ENCODE results near the gene NELL1.
A peak's percentile ranks its signal among the peaks of the same experiment; 100 is the strongest.

The NELL1 gene

DNA sequence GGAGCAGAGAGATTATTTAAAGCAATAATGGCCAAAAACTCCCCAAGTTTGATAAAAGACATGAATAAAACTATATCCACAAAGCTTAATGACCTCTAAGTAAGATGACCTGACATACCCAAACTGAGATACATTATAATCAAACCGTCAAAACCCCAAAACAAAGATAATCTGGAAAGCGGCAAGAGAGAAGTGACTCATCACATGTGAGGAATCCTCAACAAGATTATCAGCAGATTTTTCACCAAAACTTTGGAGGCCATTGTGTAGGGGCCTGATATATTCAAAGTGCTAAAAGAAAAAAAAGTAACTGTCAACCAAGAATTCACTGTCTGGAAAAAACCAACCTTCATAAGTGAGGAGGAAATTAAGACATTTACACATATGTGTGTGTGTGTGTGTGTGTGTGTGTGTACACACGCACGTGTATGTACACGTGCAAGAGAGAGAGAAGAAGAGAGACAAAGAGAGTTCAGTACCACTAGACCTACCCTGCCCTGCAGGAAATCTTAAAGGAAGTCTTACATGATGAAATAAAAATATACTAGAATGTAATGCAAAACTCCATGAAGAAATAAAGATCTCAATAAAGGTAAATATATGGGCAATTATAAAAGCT lies 752.4 kb downstream of the NELL1 start:
- no peak for DNase-seq (ENCODE audit: low spot score)

DNA sequence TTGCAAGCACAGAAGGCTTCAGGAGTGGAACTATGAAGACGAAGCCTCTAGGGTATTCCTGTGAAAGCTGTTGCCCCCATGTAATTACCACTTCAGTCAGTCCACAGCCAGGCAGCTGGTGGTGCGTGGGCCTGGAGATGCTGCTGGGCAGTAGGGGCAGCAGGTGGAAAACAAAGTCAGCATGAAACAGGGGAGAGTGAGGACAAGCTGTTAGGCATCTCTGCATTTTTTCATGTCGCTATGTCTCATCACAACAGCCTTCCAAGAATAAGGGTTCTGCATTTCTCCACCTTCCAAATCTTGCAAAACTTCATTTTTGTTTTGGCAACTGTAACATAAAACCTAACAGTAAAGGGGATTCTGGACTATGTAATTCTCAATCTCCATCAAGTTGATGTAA lies 757.5 kb downstream of the NELL1 start:
- no peak for DNase-seq (ENCODE audit: low spot score)

DNA sequence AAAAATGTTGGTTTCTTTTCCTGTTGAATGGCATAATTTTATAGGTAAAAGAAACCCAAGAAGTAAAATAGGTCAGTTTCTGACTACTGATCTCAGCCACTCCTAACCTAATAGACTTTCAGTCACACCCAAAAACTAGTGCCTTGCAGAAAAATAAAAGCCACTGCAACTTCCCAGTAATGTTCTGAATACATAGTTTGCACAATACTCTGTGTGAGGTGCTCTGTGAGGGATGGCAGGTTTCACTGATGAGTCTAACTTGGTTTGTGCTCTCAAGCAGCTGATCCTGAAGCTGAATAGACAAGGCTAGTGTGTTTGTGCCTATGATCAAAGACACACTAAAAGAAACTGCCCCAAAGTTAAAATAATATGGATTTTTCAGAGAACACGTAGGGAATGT lies 758.3 kb downstream of the NELL1 start:
- DNase-seq (ENCODE audit: low spot score): no peak

DNA sequence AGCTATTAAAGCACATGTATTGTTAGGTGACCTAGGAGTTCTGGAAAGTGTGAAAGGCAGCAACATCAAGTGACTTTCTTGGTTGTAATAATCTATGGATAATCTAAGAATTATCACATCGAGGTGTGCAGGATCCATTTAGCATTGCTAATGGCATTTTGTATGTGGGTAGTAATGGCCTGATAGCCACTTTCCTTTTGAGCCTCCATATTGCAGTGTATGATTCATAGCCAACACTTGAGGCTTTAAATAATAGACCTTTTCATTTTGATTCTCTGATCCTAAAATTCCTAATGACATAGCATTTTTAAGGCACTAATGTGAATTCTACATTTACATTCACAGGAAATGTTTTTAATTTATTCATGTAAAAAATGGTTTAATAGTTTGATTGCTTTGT lies 759.4 kb downstream of the NELL1 start:
- no peak for DNase-seq (ENCODE audit: low spot score)

DNA sequence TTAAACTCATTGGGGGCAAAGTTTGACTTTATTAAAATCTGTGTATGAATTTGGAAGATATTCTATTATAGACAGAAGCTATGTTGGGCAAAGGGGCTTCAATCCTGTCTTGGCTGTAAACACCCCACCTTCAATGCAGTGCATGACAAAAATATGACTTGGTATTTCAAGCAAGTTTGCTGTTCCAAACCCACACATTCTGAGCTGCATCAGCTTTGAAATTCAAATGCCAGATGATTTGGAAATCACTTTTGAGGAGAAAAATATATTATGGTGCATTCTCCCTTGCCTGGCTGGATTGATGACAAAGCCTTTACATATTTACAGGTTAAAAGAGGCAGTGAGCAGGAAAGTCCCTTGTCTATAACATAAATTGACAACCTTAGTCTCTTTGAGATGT lies 760.0 kb downstream of the NELL1 start:
- no peak for DNase-seq (ENCODE audit: low spot score)

DNA sequence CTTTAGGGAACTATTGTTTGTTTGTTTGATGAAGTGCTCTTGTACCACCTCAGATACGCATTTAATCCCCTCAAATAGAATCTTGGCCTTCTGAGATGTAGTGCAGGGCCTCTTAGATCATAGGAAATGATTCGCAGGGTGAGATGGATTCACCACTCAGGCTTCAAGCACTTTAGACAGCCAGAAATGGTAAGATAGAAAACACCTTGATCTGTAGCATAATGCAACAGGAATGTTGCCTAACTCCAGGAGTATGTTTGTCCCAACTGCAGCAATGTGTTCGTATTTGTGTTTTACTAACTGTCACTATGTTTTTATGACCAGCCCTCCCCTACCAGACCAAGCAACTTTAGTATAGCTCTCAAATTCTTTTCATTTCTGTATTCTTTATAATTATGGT lies 761.2 kb downstream of the NELL1 start:
- no peak for DNase-seq (ENCODE audit: low spot score)

GRCh38 chr11:21446939-21447590 lies 777.7 kb downstream of the NELL1 start:
- DNase-seq (ENCODE audit: low spot score): no peak

DNA sequence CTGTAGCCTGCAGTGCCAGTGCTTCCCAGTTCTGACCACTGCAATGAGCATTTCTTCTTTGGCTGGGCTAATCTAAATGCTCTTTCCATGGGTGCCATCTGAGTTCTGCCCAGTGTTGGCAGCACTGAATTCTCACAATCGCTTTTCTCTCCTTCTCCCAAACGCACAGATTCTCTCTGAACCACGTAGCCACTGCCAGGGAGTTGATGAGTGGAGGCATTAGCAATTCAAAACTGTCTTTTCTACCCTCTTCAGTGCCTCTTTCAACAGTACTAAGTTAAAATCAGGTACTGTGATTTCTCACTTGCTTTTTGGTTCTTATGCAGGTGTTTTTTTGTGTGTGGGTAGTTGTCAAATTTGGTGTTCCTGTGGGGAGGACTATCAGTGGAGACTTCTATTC lies 778.5 kb downstream of the NELL1 start:
- no peak for DNase-seq (ENCODE audit: low spot score)

DNA sequence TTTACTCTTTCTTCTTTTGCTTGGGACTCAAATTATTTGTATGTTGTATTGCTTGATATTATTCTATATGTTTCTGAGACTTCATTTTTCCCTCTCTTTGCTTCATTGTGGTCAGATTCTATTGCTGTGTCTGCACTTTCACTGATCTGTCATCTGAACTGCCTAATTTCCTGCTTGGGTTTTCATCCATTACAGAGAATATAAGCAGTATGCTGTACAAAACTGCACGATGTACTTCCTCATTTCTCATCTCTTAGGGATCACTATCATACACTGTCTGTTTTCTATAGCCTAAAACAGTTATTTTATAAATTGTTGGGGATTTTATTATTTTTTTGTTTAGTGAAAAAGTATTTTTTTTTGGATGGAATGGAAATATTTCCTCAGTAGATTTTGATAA lies 786.8 kb downstream of the NELL1 start:
- DNase-seq (ENCODE audit: low spot score): no peak

DNA sequence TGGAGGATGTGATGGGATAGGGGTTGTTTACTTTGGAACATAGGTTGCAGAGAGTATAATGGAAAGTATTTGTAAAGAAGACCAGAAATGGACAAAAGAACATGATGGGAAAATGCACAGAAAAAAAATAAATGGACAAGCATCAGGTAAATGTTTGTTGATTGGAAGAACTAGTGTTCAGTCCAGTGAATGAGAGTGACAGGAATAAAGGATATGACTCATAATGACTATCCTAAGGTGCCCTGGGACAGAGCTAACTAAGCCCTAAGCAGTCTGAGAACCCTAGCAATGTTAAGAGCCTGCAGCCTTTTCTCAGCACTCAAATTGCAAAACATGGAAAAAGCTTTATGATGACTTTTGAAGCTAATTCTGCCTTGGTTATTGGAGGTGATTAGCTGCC lies 790.7 kb downstream of the NELL1 start:
- no peak for DNase-seq (ENCODE audit: low spot score)

- no peak for DNase-seq (ENCODE audit: low spot score)
Measured at GRCh38 chr11:21461701-21462100, 792.3 kb downstream of the NELL1 start.

DNA sequence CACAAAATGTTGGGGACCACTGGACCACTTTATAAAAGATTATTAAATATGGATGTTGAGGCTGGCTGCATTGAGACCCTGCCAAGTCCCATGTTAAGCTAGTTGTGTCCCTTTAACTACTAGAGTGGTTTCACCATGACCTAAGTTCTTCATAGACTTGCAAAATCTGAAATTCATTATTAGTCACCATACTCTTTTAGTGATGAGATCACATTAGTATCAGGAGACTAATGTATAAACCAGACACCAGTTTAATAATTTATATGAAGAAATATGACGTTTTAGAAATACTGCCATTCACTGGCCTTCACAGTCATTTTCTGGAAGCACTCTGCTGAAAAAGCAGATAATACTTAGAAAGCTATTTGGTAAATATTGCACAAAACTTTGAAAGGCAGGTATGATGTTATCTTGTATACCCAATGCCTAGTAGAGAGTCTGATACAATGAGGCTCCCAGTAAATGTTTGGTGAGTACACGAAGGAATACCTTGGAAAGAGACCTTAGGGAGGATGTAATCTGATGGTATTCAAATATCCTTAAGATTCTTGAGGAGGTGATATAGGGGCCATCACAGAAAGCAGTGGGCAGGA lies 795.3 kb downstream of the NELL1 start:
- DNase-seq (ENCODE audit: low spot score): no peak

DNA sequence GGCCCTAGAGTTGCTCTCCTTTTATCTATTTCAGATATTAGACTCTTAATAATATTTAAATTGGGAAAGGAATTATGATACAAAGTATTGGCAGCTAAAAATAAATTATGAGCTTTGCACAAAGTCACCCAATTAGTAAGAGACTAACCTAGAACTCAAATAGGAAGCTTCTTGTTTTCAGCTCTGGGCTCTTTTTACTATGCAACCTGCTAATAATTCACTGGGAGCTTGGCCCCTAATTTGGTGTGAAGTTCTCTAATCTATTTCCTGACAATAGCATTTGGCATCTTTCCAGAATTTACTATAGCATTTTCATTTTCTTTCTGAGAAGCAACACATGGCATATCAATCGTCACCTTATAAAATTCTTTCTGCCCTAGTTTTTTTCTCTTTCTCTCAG lies 795.8 kb downstream of the NELL1 start:
- DNase-seq (ENCODE audit: low spot score): no peak

- no peak for DNase-seq (ENCODE audit: low spot score)
Measured at GRCh38 chr11:21465920-21466319, 796.5 kb downstream of the NELL1 start.

DNA sequence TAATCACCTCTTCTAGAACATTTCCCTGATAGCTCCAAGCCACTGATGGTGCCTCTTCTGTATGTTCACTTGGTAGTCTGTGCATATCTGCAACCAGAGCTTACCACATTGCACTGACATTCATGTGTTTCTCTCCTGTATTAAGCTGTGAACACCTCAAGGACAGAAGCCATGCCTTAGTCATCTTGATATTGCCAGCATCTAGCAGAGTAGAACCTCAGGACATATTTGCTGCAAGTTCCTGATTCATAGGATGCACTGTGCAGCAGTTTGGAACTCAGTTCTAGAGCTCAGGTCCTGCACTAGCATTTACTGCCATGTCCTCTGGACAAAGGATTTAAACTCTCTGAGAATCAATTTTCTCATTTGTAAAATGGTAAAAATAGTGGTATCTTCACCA lies 801.1 kb downstream of the NELL1 start:
- DNase-seq (ENCODE audit: low spot score): no peak

DNA sequence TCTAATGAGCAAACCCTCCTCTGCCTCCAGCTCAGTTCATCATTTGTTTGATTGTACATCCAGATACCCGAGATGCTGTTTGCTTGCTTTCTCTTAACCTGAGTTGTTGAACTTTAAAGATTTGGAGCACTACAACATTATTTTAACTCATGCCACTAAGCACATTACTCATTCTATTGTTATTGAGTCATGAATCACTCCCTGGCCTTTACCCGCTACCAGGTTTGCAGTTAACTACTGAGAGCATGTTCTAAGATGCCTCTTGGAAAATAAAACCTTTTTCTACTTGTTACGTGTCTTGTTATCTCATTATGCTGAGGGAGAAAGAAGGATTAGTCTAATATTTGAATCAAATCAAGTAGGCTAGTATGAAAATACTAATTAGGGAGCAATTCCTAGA lies 802.9 kb downstream of the NELL1 start:
- DNase-seq (ENCODE audit: low spot score): peak; percentile 3

DNA sequence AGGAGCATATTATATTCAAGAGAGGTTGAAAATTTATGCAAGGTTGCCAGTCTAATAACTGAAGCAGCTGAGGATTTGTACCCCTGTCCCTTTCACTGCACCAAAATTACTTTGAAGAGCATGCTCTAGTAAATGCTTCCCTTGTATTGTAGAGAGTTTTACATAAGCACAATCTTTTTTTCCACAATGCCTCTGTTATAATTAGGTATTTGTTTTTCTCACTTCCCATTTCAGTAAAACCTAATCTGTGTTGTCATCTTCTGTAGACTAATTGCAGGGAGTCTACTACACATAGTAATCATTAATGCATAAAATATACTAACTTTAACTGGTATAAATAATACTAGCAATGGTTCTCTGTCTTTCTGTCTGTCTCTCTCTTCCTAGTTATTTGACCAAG lies 805.1 kb downstream of the NELL1 start:
- no peak for DNase-seq (ENCODE audit: low spot score)

GRCh38 chr11:21475276-21475675 lies 805.9 kb downstream of the NELL1 start:
- no peak for DNase-seq (ENCODE audit: low spot score)

GRCh38 chr11:21476588-21476987 lies 807.2 kb downstream of the NELL1 start:
- DNase-seq (ENCODE audit: low spot score): no peak

- no peak for DNase-seq (ENCODE audit: low spot score)
Measured at GRCh38 chr11:21480240-21480639, 810.9 kb downstream of the NELL1 start.

DNA sequence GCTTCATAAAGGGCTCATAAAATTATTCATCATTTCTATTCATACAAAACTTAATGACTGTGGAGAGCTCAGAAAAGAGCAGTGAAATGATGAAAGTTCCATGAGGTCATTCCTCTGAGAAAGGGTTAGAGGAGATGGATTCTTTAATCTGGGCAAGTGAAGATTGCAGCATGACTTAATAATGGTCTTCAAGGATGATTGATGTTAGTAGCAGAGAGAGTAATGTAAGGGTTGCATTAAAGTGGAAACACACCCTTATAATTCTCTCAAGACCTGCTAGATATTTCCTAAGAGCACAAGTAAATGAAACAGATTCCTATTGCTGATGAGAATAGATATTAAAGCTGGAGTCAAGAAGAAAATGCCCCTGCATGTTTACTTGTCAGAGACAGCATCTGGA lies 811.9 kb downstream of the NELL1 start:
- DNase-seq (ENCODE audit: low spot score): no peak

DNA sequence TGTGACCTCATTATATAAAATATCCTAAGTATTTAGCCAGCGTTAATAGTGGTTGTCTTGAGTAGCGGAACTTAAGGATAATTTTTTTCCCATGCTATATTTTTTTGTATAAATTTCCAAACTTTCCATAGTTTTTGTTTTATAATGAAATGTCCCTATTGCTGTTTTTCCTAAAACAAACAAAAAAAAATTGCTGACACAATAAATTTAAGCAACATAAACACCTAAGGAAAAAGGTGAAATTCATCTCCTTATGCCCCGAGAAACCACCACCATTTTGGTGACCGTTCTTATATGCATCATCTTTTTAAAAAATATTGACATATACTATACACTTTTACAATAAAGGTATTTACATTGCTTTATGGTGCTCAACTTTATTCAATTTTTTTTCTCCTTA lies 814.7 kb downstream of the NELL1 start:
- no peak for DNase-seq (ENCODE audit: low spot score)

GRCh38 chr11:21485006-21485405 lies 815.6 kb downstream of the NELL1 start:
- DNase-seq (ENCODE audit: low spot score): no peak

DNA sequence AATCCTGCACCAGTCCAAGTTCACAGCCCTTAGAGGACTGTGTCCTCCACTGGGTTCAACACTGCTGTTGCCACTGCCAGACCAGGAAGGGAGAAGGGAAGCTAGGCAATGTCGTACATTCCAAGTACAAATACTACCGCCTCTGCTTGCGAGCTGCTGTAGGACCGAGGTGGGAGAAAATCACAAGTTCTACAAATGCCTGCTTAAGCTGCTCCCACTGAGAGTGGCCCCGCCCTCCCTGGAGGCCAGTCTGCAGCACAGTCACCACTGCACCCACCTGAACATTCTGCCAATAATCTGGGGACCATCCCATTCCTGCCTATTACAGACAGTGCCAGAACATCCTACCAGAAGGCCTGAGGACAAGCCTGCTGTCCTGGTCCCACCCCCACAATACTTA lies 816.0 kb downstream of the NELL1 start:
- DNase-seq (ENCODE audit: low spot score): no peak
